Trophoblast cell (in vitro differentiated cells and primary cell): Measurements from ENCODE around the gene AIF1L.

Experiments used
- DNase-seq, 2 donors: peaks; one replicate each; pipeline ENCODE4 v3.0.0-alpha.2; 2016
- H2AFZ ChIP-seq: 2 replicates; pipeline ENCODE4 v1.6.1; 2013; ENCODE audit warnings: low read length, moderate library complexity, mild to moderate bottlenecking; ENCODE audit not compliant: insufficient read depth, poor library complexity
- H2AK5ac ChIP-seq: 2 replicates; pipeline ENCODE4 v1.6.1; 2013; ENCODE audit warnings: mild to moderate bottlenecking, low read length
- H2BK120ac ChIP-seq: 2 replicates; pipeline ENCODE4 v1.6.1; 2013; ENCODE audit warnings: low read length, mild to moderate bottlenecking, moderate library complexity; ENCODE audit not compliant: insufficient read depth, poor library complexity
- H2BK12ac ChIP-seq: 2 replicates; pipeline ENCODE4 v1.6.1; 2013; ENCODE audit warnings: mild to moderate bottlenecking, low read length, moderate library complexity
- H2BK5ac ChIP-seq: 2 replicates; pipeline ENCODE4 v1.6.1; 2013; ENCODE audit warnings: low read length, low read depth, moderate library complexity, mild to moderate bottlenecking; ENCODE audit not compliant: poor library complexity
- H3K14ac ChIP-seq: 2 replicates; pipeline ENCODE4 v1.6.1; 2013; ENCODE audit warnings: mild to moderate bottlenecking, low read length
- H3K18ac ChIP-seq: 2 replicates; pipeline ENCODE4 v1.6.1; 2013; ENCODE audit warnings: mild to moderate bottlenecking, low read length
- H3K23ac ChIP-seq: 2 replicates; pipeline ENCODE4 v1.6.1; 2013; ENCODE audit warnings: low read length
- H3K27ac ChIP-seq: 2 replicates; pipeline ENCODE4 v1.5.1; 2013; ENCODE audit warnings: low read depth, mild to moderate bottlenecking, inconsistent platforms, low read length, moderate library complexity
- H3K27me3 ChIP-seq: 2 replicates; pipeline ENCODE4 v1.6.1; 2013; ENCODE audit warnings: inconsistent platforms, mild to moderate bottlenecking, low read length, moderate library complexity; ENCODE audit not compliant: insufficient read depth
- H3K36me3 ChIP-seq, 2 experiments: 1 replicate in 1 of 2; 2 replicates in 1 of 2; pipeline ENCODE4 v1.6.1; 2013; ENCODE audit warnings: low read length in 2 of 2, mild to moderate bottlenecking in 2 of 2, moderate library complexity in 1 of 2; ENCODE audit not compliant: insufficient read depth in 2 of 2, control insufficient read depth in 1 of 2
- H3K4ac ChIP-seq: 2 replicates; pipeline ENCODE4 v1.6.1; 2013; ENCODE audit warnings: low read depth, mild to moderate bottlenecking, low read length, moderate library complexity
- H3K4me1 ChIP-seq, 2 experiments: 1 replicate in 1 of 2; 2 replicates in 1 of 2; pipeline ENCODE4 v1.6.1; 2013; ENCODE audit warnings: low read length in 2 of 2, mild to moderate bottlenecking in 2 of 2, moderate library complexity in 1 of 2; ENCODE audit not compliant: insufficient read depth in 2 of 2, control insufficient read depth in 1 of 2
- H3K4me2 ChIP-seq: 2 replicates; pipeline ENCODE4 v1.6.1; 2013; ENCODE audit warnings: inconsistent platforms, mild to moderate bottlenecking, low read length, moderate library complexity
- H3K4me3 ChIP-seq: 2 replicates; pipeline ENCODE4 v1.5.1; 2013; ENCODE audit warnings: mild to moderate bottlenecking, low read depth, low read length, inconsistent platforms
- H3K79me1 ChIP-seq: one replicate; pipeline ENCODE4 v1.6.1; 2013; ENCODE audit warnings: low read length
- H3K79me2 ChIP-seq: 2 replicates; pipeline ENCODE4 v1.6.1; 2013; ENCODE audit warnings: low read length, mild to moderate bottlenecking; ENCODE audit not compliant: control insufficient read depth, insufficient read depth, poor library complexity
- H3K9ac ChIP-seq: 2 replicates; pipeline ENCODE4 v1.6.1; 2013; ENCODE audit warnings: mild to moderate bottlenecking, low read length
- H3K9me3 ChIP-seq: 2 replicates; pipeline ENCODE4 v1.6.1; 2013; ENCODE audit warnings: low read depth, mild to moderate bottlenecking, control low read depth, inconsistent platforms, low read length; ENCODE audit not compliant: insufficient read depth
- H4K12ac ChIP-seq: 2 replicates; pipeline ENCODE4 v1.6.1; 2013; ENCODE audit warnings: low read depth, mild to moderate bottlenecking, low read length, moderate library complexity
- H4K8ac ChIP-seq: 2 replicates; pipeline ENCODE4 v1.6.1; 2013; ENCODE audit warnings: low read depth, mild to moderate bottlenecking, low read length, moderate library complexity
- H4K91ac ChIP-seq: one replicate; pipeline ENCODE4 v1.6.1; 2013; ENCODE audit warnings: low read depth, mild to moderate bottlenecking, low read length, moderate library complexity
- WGBS: extraction: QIAGEN DNeasy Blood & Tissue Kit; methylation state at CpG from one replicate; pipeline ENCODE4 v1.1.7; 2013; ENCODE audit warnings: missing lambda C conversion rate; ENCODE audit not compliant: insufficient read length, insufficient coverage; ENCODE audit errors: extremely low coverage; 5-methylcytosine and 5-hydroxymethylcytosine counted together

Gene AIF1L

DNA sequence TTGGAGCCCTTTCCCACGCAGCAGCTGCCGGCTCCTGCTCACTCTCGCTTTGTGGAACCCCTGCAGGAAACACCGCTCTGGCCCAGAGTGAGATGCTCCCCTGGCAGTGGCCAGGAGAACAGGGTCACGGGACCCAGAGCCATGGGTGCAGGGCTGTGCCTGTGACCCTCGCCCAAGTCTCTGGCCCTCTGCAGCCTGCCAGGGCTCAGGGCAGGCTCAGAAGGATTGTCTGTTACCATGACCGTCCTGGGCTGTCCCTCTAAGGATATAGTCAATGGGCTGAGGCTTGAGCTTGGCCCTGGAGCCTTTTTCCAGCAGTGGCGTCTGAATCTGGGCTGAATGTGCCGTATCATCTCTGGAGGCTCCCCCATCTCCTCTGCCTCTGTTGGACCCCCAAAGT lies 28.7 kb upstream of the AIF1L start:
- H2BK120ac ChIP-seq = no peak overlapping the region
- no peaks in the 10 kb centered on the region for H3K4me1 ChIP-seq
- H2AFZ ChIP-seq = no peak overlapping the region
- no peak overlapping the region for H4K8ac ChIP-seq
- no peaks in the 10 kb centered on the region for H3K79me1 ChIP-seq
- H2BK5ac ChIP-seq = no peak overlapping the region
- H3K4me2 ChIP-seq = no peak overlapping the region
- H4K91ac ChIP-seq = no peak overlapping the region
- H3K18ac ChIP-seq = no peak overlapping the region
- H3K36me3 ChIP-seq = no peaks in the 10 kb centered on the region
- H3K79me2 ChIP-seq = no peaks in the 10 kb centered on the region
- no peak overlapping the region for H2BK12ac ChIP-seq
- no peak overlapping the region for H3K4me3 ChIP-seq
- H3K27me3 ChIP-seq = no peaks in the 10 kb centered on the region
- H3K27ac ChIP-seq = no peak overlapping the region
- H3K9me3 ChIP-seq = no peaks in the 10 kb centered on the region
- no peak overlapping the region for H3K23ac ChIP-seq
- H3K14ac ChIP-seq = no peak overlapping the region
- DNase-seq = no peak
- WGBS = no CpG with 5 or more reads among the region's 9 CpGs
- H3K4ac ChIP-seq = no peak overlapping the region
- no peak overlapping the region for H3K9ac ChIP-seq
- H2AK5ac ChIP-seq = no peak overlapping the region
- H4K12ac ChIP-seq = no peak overlapping the region

DNA sequence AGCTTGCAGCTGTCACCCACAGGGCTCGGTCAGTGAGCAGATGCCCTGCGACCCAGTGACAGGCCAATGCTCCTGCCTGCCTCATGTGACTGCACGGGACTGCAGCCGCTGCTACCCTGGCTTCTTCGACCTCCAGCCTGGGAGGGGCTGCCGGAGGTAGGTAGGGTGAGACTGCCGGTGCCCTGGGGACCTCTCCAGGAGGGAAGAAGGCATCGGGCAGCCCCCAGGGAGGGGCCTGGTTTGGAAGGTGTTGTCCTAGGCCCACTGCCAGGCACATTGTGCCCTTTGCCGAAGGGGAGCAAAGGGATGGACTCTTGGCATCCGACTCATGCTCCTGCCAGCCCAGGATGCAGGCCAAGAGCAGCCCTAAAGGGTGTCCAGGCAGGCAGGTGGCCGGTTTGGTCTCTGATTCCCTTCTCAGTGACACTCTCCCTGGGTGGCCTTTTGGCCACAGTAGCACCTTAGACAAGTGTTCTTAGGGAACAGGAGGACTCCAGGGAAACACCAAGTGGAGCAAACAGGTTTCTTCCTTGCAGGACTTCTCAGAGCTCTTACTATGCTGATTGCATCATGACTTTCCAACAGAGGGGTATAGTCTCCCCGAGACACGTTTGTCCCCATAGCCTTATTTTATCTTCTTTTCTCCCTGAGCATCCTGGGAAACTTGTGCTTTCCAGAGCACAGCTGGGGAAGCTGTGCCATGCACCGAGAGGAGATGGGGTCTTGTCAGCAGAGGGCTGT lies 28.1 kb upstream of the AIF1L start:
- Histone ChIP-seq H3K4me1 (no peaks in the 10 kb centered on the region), H2BK12ac (no peak overlapping the region), H2AK5ac (no peak overlapping the region), H3K23ac (no peak overlapping the region), H3K79me1 (no peaks in the 10 kb centered on the region), H2BK5ac (no peak overlapping the region), H3K36me3 (no peaks in the 10 kb centered on the region), H3K27ac (no peak overlapping the region), H3K9me3 (no peaks in the 10 kb centered on the region), H3K4me3 (no peak overlapping the region), H3K27me3 (no peaks in the 10 kb centered on the region), H4K8ac (no peak overlapping the region), H4K12ac (no peak overlapping the region), H3K18ac (no peak overlapping the region), H2AFZ (no peak overlapping the region), H3K4me2 (no peak overlapping the region), H3K9ac (no peak overlapping the region), H3K14ac (no peak overlapping the region), H4K91ac (no peak overlapping the region), H3K4ac (no peak overlapping the region), H3K79me2 (no peaks in the 10 kb centered on the region), H2BK120ac (no peak overlapping the region)
- DNase-seq = no peak
- no CpG with 5 or more reads among the region's 14 CpGs for WGBS

DNA sequence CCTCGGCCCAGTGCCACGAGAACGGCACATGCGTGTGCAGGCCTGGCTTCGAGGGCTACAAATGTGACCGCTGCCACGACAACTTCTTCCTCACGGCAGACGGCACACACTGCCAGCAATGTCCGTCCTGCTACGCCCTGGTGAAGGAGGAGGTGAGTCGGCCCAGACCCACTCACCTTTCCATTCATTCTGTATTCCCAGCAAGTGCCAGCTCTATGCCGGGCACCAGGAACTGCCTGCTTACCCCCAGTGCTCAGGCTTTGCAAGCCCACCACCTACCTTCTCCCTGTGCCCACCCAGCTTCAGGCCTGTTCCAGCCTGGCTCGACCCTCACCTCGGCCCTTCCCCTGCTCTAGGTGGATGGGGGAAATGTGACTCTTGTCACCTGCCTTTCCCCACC lies 26.6 kb upstream of the AIF1L start:
- no peak overlapping the region for H4K8ac ChIP-seq
- H3K9ac ChIP-seq = no peak overlapping the region
- H3K4me2 ChIP-seq = no peak overlapping the region
- H3K27me3 ChIP-seq = no peaks in the 10 kb centered on the region
- no peak overlapping the region for H2AFZ ChIP-seq
- no CpG with 5 or more reads among the region's 15 CpGs for WGBS
- no peaks in the 10 kb centered on the region for H3K36me3 ChIP-seq
- H2BK12ac ChIP-seq = no peak overlapping the region
- no peak overlapping the region for H3K4me3 ChIP-seq
- H3K18ac ChIP-seq = no peak overlapping the region
- no peak overlapping the region for H2BK5ac ChIP-seq
- H3K9me3 ChIP-seq = no peaks in the 10 kb centered on the region
- H3K4me1 ChIP-seq = no peaks in the 10 kb centered on the region
- no peaks in the 10 kb centered on the region for H3K79me2 ChIP-seq
- DNase-seq = no peak
- no peak overlapping the region for H3K23ac ChIP-seq
- H2BK120ac ChIP-seq = no peak overlapping the region
- H3K4ac ChIP-seq = no peak overlapping the region
- no peak overlapping the region for H3K27ac ChIP-seq
- no peak overlapping the region for H2AK5ac ChIP-seq
- no peak overlapping the region for H4K12ac ChIP-seq
- no peak overlapping the region for H3K14ac ChIP-seq
- H4K91ac ChIP-seq = no peak overlapping the region
- H3K79me1 ChIP-seq = no peaks in the 10 kb centered on the region

DNA sequence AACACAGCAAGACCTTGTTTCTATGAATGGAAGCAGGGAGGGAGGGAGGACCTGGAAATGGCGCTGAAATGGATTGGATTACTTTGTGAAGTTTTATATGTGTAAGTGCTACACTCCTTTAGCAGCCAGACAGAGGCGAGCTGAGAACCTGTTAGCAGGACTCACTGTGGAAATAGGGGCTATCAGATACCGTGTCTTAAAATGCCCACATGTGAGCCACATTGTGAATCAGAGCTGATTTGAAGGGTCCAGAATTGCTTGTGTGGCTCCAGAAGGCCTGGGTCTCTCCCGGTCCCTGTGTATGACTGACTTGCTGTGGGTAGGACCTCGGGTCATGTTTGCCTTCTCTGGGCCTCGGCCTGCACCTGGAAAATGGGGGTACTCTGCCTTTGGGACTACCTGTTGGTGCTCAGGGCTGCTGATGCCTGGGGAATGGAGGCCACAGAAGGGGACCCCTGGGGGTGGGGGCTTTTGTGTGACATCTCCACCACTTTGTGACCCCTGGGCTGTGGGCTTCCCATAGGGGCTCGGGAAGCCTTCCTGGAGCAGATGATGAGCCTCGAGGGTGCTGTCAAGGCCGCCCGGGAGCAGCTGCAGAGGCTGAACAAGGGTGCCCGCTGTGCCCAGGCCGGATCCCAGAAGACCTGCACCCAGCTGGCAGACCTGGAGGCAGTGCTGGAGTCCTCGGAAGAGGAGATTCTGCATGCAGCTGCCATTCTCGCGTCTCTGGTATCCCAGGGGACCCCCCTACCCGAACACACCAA lies 24.0 kb upstream of the AIF1L start:
- no CpG with 5 or more reads among the region's 16 CpGs for WGBS

More for the DNA sequence above, 24.0 kb upstream of the AIF1L start:
- H3K9me3 ChIP-seq = peaks cover 2% of the 10 kb centered on the region
- H3K14ac ChIP-seq = no peak overlapping the region
- no peak overlapping the region for H4K91ac ChIP-seq
- no peak overlapping the region for H3K18ac ChIP-seq
- H3K23ac ChIP-seq = no peak overlapping the region
- H4K12ac ChIP-seq = no peak overlapping the region
- H2AK5ac ChIP-seq = no peak overlapping the region
- no peak overlapping the region for H4K8ac ChIP-seq
- H2AFZ ChIP-seq = no peak overlapping the region
- no peaks in the 10 kb centered on the region for H3K36me3 ChIP-seq
- no peak overlapping the region for H3K4ac ChIP-seq
- no peaks in the 10 kb centered on the region for H3K4me1 ChIP-seq
- H3K4me2 ChIP-seq = no peak overlapping the region
- H3K27me3 ChIP-seq = no peaks in the 10 kb centered on the region
- no peak overlapping the region for H2BK5ac ChIP-seq
- H3K4me3 ChIP-seq = no peak overlapping the region
- no peaks in the 10 kb centered on the region for H3K79me1 ChIP-seq
- H2BK12ac ChIP-seq = no peak overlapping the region
- H3K27ac ChIP-seq = no peak overlapping the region
- H2BK120ac ChIP-seq = no peak overlapping the region
- no peak for DNase-seq
- no peak overlapping the region for H3K9ac ChIP-seq
- peaks cover 1% of the 10 kb centered on the region for H3K79me2 ChIP-seq
